22Rv1 (cell line): ENCODE results near the gene GGA2.

Experiments
- ZFX ChIP-seq: fragments of 450-650 bp; IDR thresholded peaks from 2 replicates; pipeline ENCODE4 v1.6.1; 2017; ENCODE audit warnings: antibody characterized with exemption, borderline replicate concordance
- TF ChIP-seq, protein P1 (sequence below): fragments of 450-650 bp; IDR thresholded peaks from 2 replicates; pipeline ENCODE4 v1.5.1; 2017; ENCODE audit warnings: mild to moderate bottlenecking

DNA sequence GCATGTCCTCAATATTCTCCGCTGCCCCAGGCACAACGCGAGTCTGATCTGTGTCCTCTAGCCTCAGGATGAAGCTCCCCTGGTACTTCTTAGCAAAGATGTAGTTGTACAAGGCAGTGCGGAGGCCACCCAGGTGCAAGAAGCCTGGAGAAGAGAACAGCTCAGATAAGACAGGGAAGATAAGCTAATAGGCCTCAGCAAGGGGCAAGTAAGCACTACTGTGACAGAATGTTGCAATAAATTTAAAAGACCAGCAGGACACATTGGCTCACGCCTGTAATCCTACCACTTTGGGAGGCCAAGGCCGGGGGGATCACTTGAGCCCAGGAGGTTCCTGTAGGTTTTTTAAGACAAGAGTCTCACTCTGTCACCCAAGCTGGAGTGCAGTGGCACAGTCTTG lies 41.9 kb upstream of the GGA2 start:
- TF ChIP-seq, protein P1, sequence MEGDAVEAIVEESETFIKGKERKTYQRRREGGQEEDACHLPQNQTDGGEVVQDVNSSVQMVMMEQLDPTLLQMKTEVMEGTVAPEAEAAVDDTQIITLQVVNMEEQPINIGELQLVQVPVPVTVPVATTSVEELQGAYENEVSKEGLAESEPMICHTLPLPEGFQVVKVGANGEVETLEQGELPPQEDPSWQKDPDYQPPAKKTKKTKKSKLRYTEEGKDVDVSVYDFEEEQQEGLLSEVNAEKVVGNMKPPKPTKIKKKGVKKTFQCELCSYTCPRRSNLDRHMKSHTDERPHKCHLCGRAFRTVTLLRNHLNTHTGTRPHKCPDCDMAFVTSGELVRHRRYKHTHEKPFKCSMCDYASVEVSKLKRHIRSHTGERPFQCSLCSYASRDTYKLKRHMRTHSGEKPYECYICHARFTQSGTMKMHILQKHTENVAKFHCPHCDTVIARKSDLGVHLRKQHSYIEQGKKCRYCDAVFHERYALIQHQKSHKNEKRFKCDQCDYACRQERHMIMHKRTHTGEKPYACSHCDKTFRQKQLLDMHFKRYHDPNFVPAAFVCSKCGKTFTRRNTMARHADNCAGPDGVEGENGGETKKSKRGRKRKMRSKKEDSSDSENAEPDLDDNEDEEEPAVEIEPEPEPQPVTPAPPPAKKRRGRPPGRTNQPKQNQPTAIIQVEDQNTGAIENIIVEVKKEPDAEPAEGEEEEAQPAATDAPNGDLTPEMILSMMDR = no peak
- TF ChIP-seq ZFX = no peak
